Lung (tissue), 12 donors: Measurements from ENCODE around the gene POLDIP3. TPM values are rescaled to one million over a fixed set of nuclear protein-coding genes. Genes with fewer than 3 reads are reported as not detected.
A peak's percentile ranks its signal among the peaks of the same experiment; 100 is the strongest.
"Not testable (repeated sequence)": the region's sequence is repeated elsewhere in the genome, so short reads cannot be mapped to it uniquely, and the experiment has no call there.

ENCODE experiments used
- ATAC-seq: fragments of 200-7000 bp; cut with Tn5 transposase; one replicate; pipeline ENCODE4 v1.9.1; 2020; ENCODE audit warnings: moderate number of reproducible peaks; ENCODE audit not compliant: insufficient read depth, low FRiP score
- DNase-seq, 3 donors: peaks; one replicate each; pipeline ENCODE4 v3.0.0-alpha.2; 2013 to 2017
- H3K27ac ChIP-seq, 2 donors: one replicate each; pipeline ENCODE4 v1.5.1; 2013; ENCODE audit warnings: mild to moderate bottlenecking in 2 of 2, moderate library complexity in 2 of 2, control low read depth in 1 of 2, inconsistent platforms in 1 of 2, low read depth in 1 of 2, low read length in 1 of 2
- H3K27me3 ChIP-seq, 3 donors: one replicate each; pipeline ENCODE4 v1.5.1; 2013; ENCODE audit warnings: low read length in 2 of 3; ENCODE audit not compliant: control insufficient read depth in 3 of 3, insufficient read depth in 3 of 3
- H3K36me3 ChIP-seq, 4 donors: one replicate each; pipeline ENCODE4 v1.5.1; 2013; ENCODE audit warnings: low read length in 4 of 4, mild to moderate bottlenecking in 1 of 4, moderate library complexity in 1 of 4; ENCODE audit not compliant: control insufficient read depth in 4 of 4, insufficient read depth in 4 of 4
- H3K4me1 ChIP-seq, 5 donors: one replicate each; pipeline ENCODE4 v1.5.1; 2013; ENCODE audit warnings: low read length in 5 of 5, mild to moderate bottlenecking in 2 of 5, moderate library complexity in 1 of 5; ENCODE audit not compliant: control insufficient read depth in 5 of 5, insufficient read depth in 5 of 5
- H3K4me3 ChIP-seq: one replicate; pipeline ENCODE4 v1.5.1; 2013; ENCODE audit warnings: mild to moderate bottlenecking, control low read depth, moderate library complexity
- H3K9ac ChIP-seq, 2 donors: one replicate each; pipeline ENCODE4 v1.5.1; 2013; ENCODE audit warnings: low read length in 2 of 2, control low read depth in 1 of 2; ENCODE audit not compliant: insufficient read depth in 1 of 2
- H3K9me3 ChIP-seq, 4 donors: one replicate each; pipeline ENCODE4 v1.5.1; 2013; ENCODE audit warnings: low read length in 3 of 4, mild to moderate bottlenecking in 1 of 4, moderate library complexity in 1 of 4; ENCODE audit not compliant: control insufficient read depth in 4 of 4, insufficient read depth in 3 of 4
- WGBS, 2 donors: extraction: QIAGEN DNeasy Blood & Tissue Kit; methylation state at CpG; one replicate each; pipeline ENCODE4 v1.1.7; 2013; 5-methylcytosine and 5-hydroxymethylcytosine counted together
- polyA plus RNA-seq, 2 donors: library from polyadenylated mRNA; stranded (reverse); fragments of 200-250 nt; gene quantifications; one replicate each; pipeline ENCODE4 v1.2.1, GENCODE V29; 2013
- total RNA-seq, 2 donors: library from RNA; depleted of rRNA in 1 of 2; stranded (reverse); fragments of >200 nt in 1 of 2; gene quantifications; one replicate each; pipeline ENCODE4 v1.2.1, GENCODE V29; 2014 to 2021
- TF ChIP-seq, protein P1 (sequence below): IDR thresholded peaks from 2 replicates; pipeline ENCODE4 v1.5.1; 2012; ENCODE audit warnings: mild to moderate bottlenecking; ENCODE audit errors: control extremely low read depth, extremely low read depth
- donor health status: control.
- donor health status: control.
- donor health status: Bipolar disorder and iron deficiency.
- donor health status: healthy.
- donor health status: DM: yes; HTN: yes; CAD: no.

The POLDIP3 gene
- total and polyA plus RNA-seq, 4 donors, result 20.5 to 62.1 (median 42.7) TPM

DNA sequence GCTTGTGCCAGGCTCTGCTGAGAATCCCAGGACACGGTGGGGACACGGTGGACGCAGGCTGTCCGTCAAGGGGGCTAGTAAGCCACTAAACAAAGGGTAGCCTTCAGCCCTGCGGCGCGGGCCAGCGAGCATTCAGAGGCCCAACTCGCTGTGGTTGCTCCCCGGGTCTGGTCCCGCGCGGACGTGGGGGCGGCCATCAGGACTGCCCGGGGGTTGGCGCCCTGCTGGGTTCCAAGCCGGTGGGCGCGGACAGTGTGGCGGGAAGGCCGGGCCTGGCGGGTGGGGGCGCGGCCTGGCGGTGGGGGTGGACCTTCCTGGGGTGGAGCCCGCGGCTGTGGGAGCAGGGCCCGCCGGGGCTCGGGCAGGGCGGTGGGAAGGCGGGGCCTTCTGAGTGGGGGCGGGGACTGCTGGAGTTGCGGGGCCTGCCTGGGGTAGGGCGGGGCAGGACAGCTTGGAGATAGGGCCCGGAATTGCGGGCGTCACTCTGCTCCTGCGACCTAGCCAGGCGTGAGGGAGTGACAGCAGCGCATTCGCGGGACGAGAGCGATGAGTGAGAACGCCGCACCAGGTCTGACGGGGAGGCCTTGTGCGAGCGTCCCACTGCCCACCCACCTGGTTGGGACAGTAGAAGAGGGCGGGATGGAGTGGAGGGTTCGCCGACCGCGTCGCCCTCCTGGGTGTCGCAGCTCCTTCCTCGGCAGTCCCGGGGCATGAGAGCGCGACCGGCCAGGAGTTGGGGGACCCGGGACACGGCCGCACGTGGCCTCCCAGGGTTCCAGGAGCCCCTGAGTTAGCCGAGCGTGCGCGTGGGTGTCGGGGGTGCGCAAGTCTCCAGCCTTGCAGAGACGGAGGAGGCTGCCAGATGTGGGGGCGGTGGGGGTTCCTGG, 61.0 kb downstream of the POLDIP3 start, which contains the start of gene SERHL2:
TSS of gene SERHL2 (plus strand) at position 482 of the 887 bp plus-strand sequence. CDS start at position 547, 65 bp downstream.
- no peak within 1 kb of the TSS for H3K27ac ChIP-seq
- ATAC-seq, result peak; percentile 94

DNA sequence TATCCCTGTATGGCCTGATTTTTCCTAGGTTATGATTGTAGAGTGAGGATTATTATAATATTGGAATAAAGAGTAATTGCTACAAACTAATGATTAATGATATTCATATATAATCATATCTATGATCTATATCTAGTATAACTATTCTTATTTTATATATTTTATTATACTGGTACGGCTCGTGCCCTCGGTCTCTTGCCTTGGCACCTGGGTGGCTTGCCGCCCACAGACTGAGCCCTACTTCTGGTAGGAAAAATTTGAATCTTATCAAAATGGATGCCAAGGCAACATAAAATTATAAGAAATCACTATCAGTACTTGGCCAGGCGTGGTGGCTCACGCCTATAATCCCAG, 62.4 kb downstream of the POLDIP3 start:
- ATAC-seq, H3K27me3 ChIP-seq: not testable (repeated sequence)
- 95 to 96% methylated on average over 6 of the region's 6 CpGs for WGBS, 2 donors

More for the DNA sequence above, 61.0 kb downstream of the POLDIP3 start, which contains the start of gene SERHL2:
- H3K9ac ChIP-seq, result peak within 1 kb of the TSS in 1 of 2 donors; percentile 71
- H3K27me3 ChIP-seq, result peaks cover 0 to under 1% (median 0%) of the 10 kb centered on the region in 3 donors
- peak; percentile 89 to 94 (median 92) for DNase-seq
- no peaks in the 10 kb centered on the region for H3K9me3 ChIP-seq
- TF ChIP-seq, protein P1, sequence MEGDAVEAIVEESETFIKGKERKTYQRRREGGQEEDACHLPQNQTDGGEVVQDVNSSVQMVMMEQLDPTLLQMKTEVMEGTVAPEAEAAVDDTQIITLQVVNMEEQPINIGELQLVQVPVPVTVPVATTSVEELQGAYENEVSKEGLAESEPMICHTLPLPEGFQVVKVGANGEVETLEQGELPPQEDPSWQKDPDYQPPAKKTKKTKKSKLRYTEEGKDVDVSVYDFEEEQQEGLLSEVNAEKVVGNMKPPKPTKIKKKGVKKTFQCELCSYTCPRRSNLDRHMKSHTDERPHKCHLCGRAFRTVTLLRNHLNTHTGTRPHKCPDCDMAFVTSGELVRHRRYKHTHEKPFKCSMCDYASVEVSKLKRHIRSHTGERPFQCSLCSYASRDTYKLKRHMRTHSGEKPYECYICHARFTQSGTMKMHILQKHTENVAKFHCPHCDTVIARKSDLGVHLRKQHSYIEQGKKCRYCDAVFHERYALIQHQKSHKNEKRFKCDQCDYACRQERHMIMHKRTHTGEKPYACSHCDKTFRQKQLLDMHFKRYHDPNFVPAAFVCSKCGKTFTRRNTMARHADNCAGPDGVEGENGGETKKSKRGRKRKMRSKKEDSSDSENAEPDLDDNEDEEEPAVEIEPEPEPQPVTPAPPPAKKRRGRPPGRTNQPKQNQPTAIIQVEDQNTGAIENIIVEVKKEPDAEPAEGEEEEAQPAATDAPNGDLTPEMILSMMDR, result no peak
- peak within 1 kb of the TSS; percentile 24 for H3K4me3 ChIP-seq
- WGBS, 2 donors, result 2 to 3% methylated on average over 56 to 74 of the region's 75 CpGs
- peaks cover 0 to 4% (median 2%) of the 10 kb centered on the region in 5 donors for H3K4me1 ChIP-seq
- no peaks in the 10 kb centered on the region for H3K36me3 ChIP-seq

DNA sequence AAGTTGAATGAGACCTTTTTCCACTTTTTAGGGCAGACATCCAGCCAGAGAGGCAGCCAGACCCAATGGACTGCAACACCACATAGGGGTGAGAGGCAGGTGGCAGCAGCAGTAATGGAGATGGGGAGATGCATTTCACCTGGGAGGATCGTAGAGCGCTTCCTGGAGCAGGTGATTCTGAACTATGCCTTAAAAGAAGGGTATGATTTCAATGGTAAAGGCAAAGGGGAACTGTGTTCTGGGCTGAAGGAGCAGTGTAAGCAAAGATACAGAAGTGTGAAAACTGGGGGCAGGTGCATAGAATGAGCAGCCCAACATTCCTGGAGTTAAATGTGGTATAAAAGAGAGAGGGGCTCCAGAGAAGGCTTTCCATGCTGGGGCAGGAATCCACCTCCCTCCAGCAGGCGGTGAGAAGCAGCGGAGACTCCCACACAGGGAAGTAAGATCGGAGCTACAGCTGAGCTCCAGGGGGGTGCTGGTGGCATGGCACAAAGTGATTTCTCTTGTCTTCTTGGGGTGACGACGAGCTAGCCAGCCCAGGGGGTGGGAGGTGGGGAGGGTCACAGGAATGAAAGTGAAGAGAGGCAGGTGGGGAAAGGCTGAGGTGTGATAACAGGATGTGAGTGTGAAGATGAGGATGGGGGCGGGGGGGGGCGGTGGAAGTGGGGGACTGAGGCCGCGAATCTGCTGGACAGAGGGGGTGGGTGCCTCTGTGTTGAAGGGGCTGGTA, 65.2 kb downstream of the POLDIP3 start:
- Histone ChIP-seq H3K27me3 (peaks cover 0 to 4% (median 4%) of the 10 kb centered on the region in 3 donors), H3K4me3 (no peak overlapping the region), H3K4me1 (peaks cover 0 to 4% (median 2%) of the 10 kb centered on the region in 5 donors), H3K9ac (no peak overlapping the region), H3K27ac (no peak overlapping the region), H3K36me3 (no peaks in the 10 kb centered on the region), H3K9me3 (no peaks in the 10 kb centered on the region)
- TF ChIP-seq, protein P1, result no peak
- DNase-seq, result no peak
- WGBS, 2 donors, result 77 to 79% methylated on average over 11 of the region's 11 CpGs
- no peak for ATAC-seq

More for the DNA sequence above, 62.4 kb downstream of the POLDIP3 start:
- not testable (repeated sequence) for H3K9ac ChIP-seq, H3K36me3 ChIP-seq, H3K27ac ChIP-seq, H3K4me3 ChIP-seq, DNase-seq, H3K9me3 ChIP-seq, H3K4me1 ChIP-seq
